Effector CD4-positive, alpha-beta T cell (primary cell): Measurements from ENCODE around the gene CDK14.
"Not testable (repeated sequence)": the region's sequence is repeated elsewhere in the genome, so short reads cannot be mapped to it uniquely, and the experiment has no call there.

Source experiments
- DNase-seq: peaks from one replicate; pipeline ENCODE4 v3.0.0-alpha.2; 2020

CDK14 gene

GRCh38 chr7:90920336-90920735 lies 324.2 kb downstream of the CDK14 start:
- DNase-seq = no peak

- DNase-seq = no peak
Measured at GRCh38 chr7:90923541-90923997, 327.4 kb downstream of the CDK14 start.

- not testable (repeated sequence) for DNase-seq
Measured at GRCh38 chr7:90928700-90929424, 332.7 kb downstream of the CDK14 start.

GRCh38 chr7:90931986-90932916 lies 336.1 kb downstream of the CDK14 start:
- no peak for DNase-seq

- no peak for DNase-seq
Measured at GRCh38 chr7:90933041-90933440, 336.9 kb downstream of the CDK14 start.

GRCh38 chr7:90933984-90934383 lies 337.9 kb downstream of the CDK14 start:
- DNase-seq = no peak

GRCh38 chr7:90938371-90938770 lies 342.2 kb downstream of the CDK14 start:
- DNase-seq = no peak

- no peak for DNase-seq
Measured at GRCh38 chr7:90939666-90940065, 343.5 kb downstream of the CDK14 start.

- no peak for DNase-seq
Measured at GRCh38 chr7:90944021-90944420, 347.9 kb downstream of the CDK14 start.

- no peak for DNase-seq
Measured at GRCh38 chr7:90945104-90945787, 349.1 kb downstream of the CDK14 start.

GRCh38 chr7:90946730-90947501 lies 350.8 kb downstream of the CDK14 start:
- DNase-seq = no peak

- no peak for DNase-seq
Measured at GRCh38 chr7:90948085-90948484, 352.0 kb downstream of the CDK14 start.

GRCh38 chr7:90951229-90951628 lies 355.1 kb downstream of the CDK14 start:
- no peak for DNase-seq

GRCh38 chr7:90951986-90952954 lies 356.1 kb downstream of the CDK14 start:
- no peak for DNase-seq

GRCh38 chr7:90955641-90956207 lies 359.6 kb downstream of the CDK14 start:
- DNase-seq = no peak

- no peak for DNase-seq
Measured at GRCh38 chr7:90957883-90958282, 361.8 kb downstream of the CDK14 start.

- no peak for DNase-seq
Measured at GRCh38 chr7:90958647-90959046, 362.5 kb downstream of the CDK14 start.

- no peak for DNase-seq
Measured at GRCh38 chr7:90961037-90961725, 365.1 kb downstream of the CDK14 start.

GRCh38 chr7:90965211-90965610 lies 369.1 kb downstream of the CDK14 start:
- DNase-seq = no peak

GRCh38 chr7:90966346-90966745 lies 370.2 kb downstream of the CDK14 start:
- DNase-seq = no peak
